SJSA1 (cell line): Measurements from ENCODE around the gene GLDC. TPM values are rescaled to one million over a fixed set of nuclear protein-coding genes. Genes with fewer than 3 reads are reported as not detected.
"Not testable (repeated sequence)": the region's sequence is repeated elsewhere in the genome, so short reads cannot be mapped to it uniquely, and the experiment has no call there.

Experiments used
- DNase-seq, 2 experiments: peaks; one replicate each; pipeline ENCODE4 v3.0.0-alpha.2; 2015 to 2020; ENCODE audit warnings: low spot score in 2 of 2, low read depth in 1 of 2
- H3K27ac ChIP-seq: fragments of 250-450 bp; sonication (Bioruptor Pico); 2 replicates; pipeline ENCODE4 v1.5.1; 2020; ENCODE audit warnings: mild to moderate bottlenecking, moderate library complexity
- H3K27me3 ChIP-seq: fragments of 250-450 bp; sonication (Bioruptor Pico); replicated peaks from 2 replicates; pipeline ENCODE4 v1.5.1; 2020; ENCODE audit warnings: mild to moderate bottlenecking, moderate library complexity
- H3K36me3 ChIP-seq: fragments of 250-450 bp; sonication (Bioruptor Pico); 2 replicates; pipeline ENCODE4 v1.5.1; 2020; ENCODE audit warnings: mild to moderate bottlenecking
- H3K4me1 ChIP-seq: fragments of 250-450 bp; sonication (Bioruptor Pico); replicated peaks from 2 replicates; pipeline ENCODE4 v1.6.1; 2021; ENCODE audit warnings: mild to moderate bottlenecking
- H3K4me3 ChIP-seq: fragments of 250-450 bp; sonication (Bioruptor Pico); 2 replicates; pipeline ENCODE4 v1.5.1; 2020; ENCODE audit warnings: mild to moderate bottlenecking
- H3K9me3 ChIP-seq: fragments of 250-450 bp; sonication (Bioruptor Pico); replicated peaks from 2 replicates; pipeline ENCODE4 v1.5.1; 2020; ENCODE audit warnings: mild to moderate bottlenecking
- total RNA-seq: library from RNA; depleted of rRNA; stranded (reverse); fragments of >200 nt; shearing (Covaris generic); gene quantifications from 2 replicates; pipeline ENCODE4 v1.2.3, GENCODE V29; 2014

Gene GLDC
- total RNA-seq, 1 experiment from 2014 or later: 0.18 TPM

- Histone ChIP-seq H3K4me3 (no peak overlapping the region), H3K27me3 (no peaks in the 10 kb centered on the region), H3K9me3 (no peaks in the 10 kb centered on the region), H3K4me1 (peaks cover 14% of the 10 kb centered on the region), H3K36me3 (no peaks in the 10 kb centered on the region), H3K27ac (no peak overlapping the region)
- DNase-seq: no peak
Measured at GRCh38 chr9:6562201-6562600, 83.3 kb downstream of the GLDC start.

- H3K36me3 ChIP-seq: no peaks in the 10 kb centered on the region
- DNase-seq: no peak
- H3K27me3 ChIP-seq: no peaks in the 10 kb centered on the region
- no peak overlapping the region for H3K27ac ChIP-seq
- H3K4me1 ChIP-seq: peaks cover 2% of the 10 kb centered on the region; the same call in 1 of the 2 replicates
- no peaks in the 10 kb centered on the region for H3K9me3 ChIP-seq
- no peak overlapping the region for H3K4me3 ChIP-seq
Measured at GRCh38 chr9:6557883-6558616, 87.5 kb downstream of the GLDC start.

- peaks cover 26% of the 10 kb centered on the region for H3K4me1 ChIP-seq
- no peak overlapping the region for H3K4me3 ChIP-seq
- no peaks in the 10 kb centered on the region for H3K36me3 ChIP-seq
- DNase-seq: no peak
- no peak overlapping the region for H3K27ac ChIP-seq
- no peaks in the 10 kb centered on the region for H3K27me3 ChIP-seq
- no peaks in the 10 kb centered on the region for H3K9me3 ChIP-seq
Measured at GRCh38 chr9:6553866-6554265, 91.7 kb downstream of the GLDC start.

- H3K4me3 ChIP-seq: no peak overlapping the region
- H3K4me1 ChIP-seq: peaks cover 26% of the 10 kb centered on the region
- peak in 1 of 2 experiments; percentile 20 for DNase-seq
- no peaks in the 10 kb centered on the region for H3K27me3 ChIP-seq
- no peaks in the 10 kb centered on the region for H3K9me3 ChIP-seq
- H3K27ac ChIP-seq: no peak overlapping the region
- H3K36me3 ChIP-seq: no peaks in the 10 kb centered on the region
Measured at GRCh38 chr9:6552498-6553121, 92.9 kb downstream of the GLDC start.

GRCh38 chr9:6552033-6552432 lies 93.5 kb downstream of the GLDC start:
- H3K27ac ChIP-seq: no peak overlapping the region
- peaks cover 26% of the 10 kb centered on the region for H3K4me1 ChIP-seq
- H3K36me3 ChIP-seq: no peaks in the 10 kb centered on the region
- no peaks in the 10 kb centered on the region for H3K9me3 ChIP-seq
- H3K4me3 ChIP-seq: no peak overlapping the region
- DNase-seq: peak; percentile 43 to 45
- H3K27me3 ChIP-seq: no peaks in the 10 kb centered on the region

- Histone ChIP-seq H3K27me3 (no peaks in the 10 kb centered on the region), H3K27ac (no peak overlapping the region), H3K9me3 (no peaks in the 10 kb centered on the region), H3K4me1 (peaks cover 26% of the 10 kb centered on the region), H3K36me3 (no peaks in the 10 kb centered on the region), H3K4me3 (no peak overlapping the region)
- peak in 1 of 2 experiments; percentile 41 for DNase-seq
Measured at GRCh38 chr9:6551136-6551535, 94.4 kb downstream of the GLDC start.

GRCh38 chr9:6549106-6549800 lies 96.3 kb downstream of the GLDC start:
- H3K4me1 ChIP-seq: peaks cover 26% of the 10 kb centered on the region
- no peaks in the 10 kb centered on the region for H3K27me3 ChIP-seq
- no peak for DNase-seq
- no peak overlapping the region for H3K4me3 ChIP-seq
- H3K27ac ChIP-seq: no peak overlapping the region
- H3K9me3 ChIP-seq: no peaks in the 10 kb centered on the region
- H3K36me3 ChIP-seq: no peaks in the 10 kb centered on the region

- no peak for DNase-seq
- Histone ChIP-seq H3K27me3 (no peaks in the 10 kb centered on the region), H3K27ac (no peak overlapping the region), H3K4me3 (no peak overlapping the region), H3K4me1 (no peaks in the 10 kb centered on the region), H3K9me3 (no peaks in the 10 kb centered on the region), H3K36me3 (no peaks in the 10 kb centered on the region)
Measured at GRCh38 chr9:6545017-6545691, 100.4 kb downstream of the GLDC start.

GRCh38 chr9:6543204-6543603 lies 102.3 kb downstream of the GLDC start:
- Histone ChIP-seq H3K4me1 (no peaks in the 10 kb centered on the region), H3K27me3 (no peaks in the 10 kb centered on the region), H3K27ac (no peak overlapping the region), H3K4me3 (no peak overlapping the region), H3K36me3 (no peaks in the 10 kb centered on the region), H3K9me3 (no peaks in the 10 kb centered on the region)
- no peak for DNase-seq

GRCh38 chr9:6542617-6543016 lies 102.9 kb downstream of the GLDC start:
- not testable (repeated sequence) for H3K27me3 ChIP-seq, H3K4me1 ChIP-seq, H3K4me3 ChIP-seq, H3K9me3 ChIP-seq, DNase-seq, H3K36me3 ChIP-seq, H3K27ac ChIP-seq

GRCh38 chr9:6538666-6539071 lies 106.9 kb downstream of the GLDC start:
- H3K27me3 ChIP-seq: no peaks in the 10 kb centered on the region
- H3K9me3 ChIP-seq: no peaks in the 10 kb centered on the region
- H3K27ac ChIP-seq: no peak overlapping the region
- DNase-seq: no peak
- H3K36me3 ChIP-seq: no peaks in the 10 kb centered on the region
- no peaks in the 10 kb centered on the region for H3K4me1 ChIP-seq
- no peak overlapping the region for H3K4me3 ChIP-seq

GRCh38 chr9:6535594-6535993 lies 109.9 kb downstream of the GLDC start:
- Histone ChIP-seq H3K27ac (no peak overlapping the region), H3K27me3 (no peaks in the 10 kb centered on the region), H3K4me3 (no peak overlapping the region), H3K4me1 (no peaks in the 10 kb centered on the region), H3K9me3 (no peaks in the 10 kb centered on the region), H3K36me3 (no peaks in the 10 kb centered on the region)
- DNase-seq: no peak

GRCh38 chr9:6525326-6526045 lies 120.0 kb downstream of the GLDC start:
- peak overlapping the region; percentile 77 for H3K27ac ChIP-seq
- no peaks in the 10 kb centered on the region for H3K9me3 ChIP-seq
- DNase-seq: peak; percentile 40 to 59
- H3K4me3 ChIP-seq: no peak overlapping the region
- H3K4me1 ChIP-seq: peaks cover 5% of the 10 kb centered on the region
- no peaks in the 10 kb centered on the region for H3K27me3 ChIP-seq
- H3K36me3 ChIP-seq: no peaks in the 10 kb centered on the region
